ENCODE data around the gene DHRS7.

DHRS7 gene

DNA sequence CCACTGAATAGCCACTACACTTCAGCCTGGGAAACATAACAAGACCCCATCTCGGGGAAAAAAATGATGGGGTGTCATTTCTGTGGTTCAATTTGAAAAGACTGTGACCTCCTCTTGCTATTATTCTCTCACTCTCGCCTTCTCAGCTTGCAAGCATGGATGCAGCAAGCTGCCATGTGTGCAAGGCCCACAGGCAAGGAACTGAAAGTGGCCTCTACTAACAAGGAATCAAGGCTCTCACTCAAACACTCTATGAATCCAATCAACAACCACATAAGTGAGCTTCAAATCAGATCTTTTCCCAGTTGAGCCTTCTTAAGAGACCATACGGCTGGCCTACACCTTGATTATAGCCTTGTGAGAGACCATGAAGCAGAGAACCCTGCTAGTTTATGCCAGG lies 17.9 kb upstream of the DHRS7 start:
- H3K27me3 ChIP-seq (replicated peaks) = no peaks in the 10 kb centered on the region
- DNase-seq = no peak
- TF ChIP-seq, protein P1, sequence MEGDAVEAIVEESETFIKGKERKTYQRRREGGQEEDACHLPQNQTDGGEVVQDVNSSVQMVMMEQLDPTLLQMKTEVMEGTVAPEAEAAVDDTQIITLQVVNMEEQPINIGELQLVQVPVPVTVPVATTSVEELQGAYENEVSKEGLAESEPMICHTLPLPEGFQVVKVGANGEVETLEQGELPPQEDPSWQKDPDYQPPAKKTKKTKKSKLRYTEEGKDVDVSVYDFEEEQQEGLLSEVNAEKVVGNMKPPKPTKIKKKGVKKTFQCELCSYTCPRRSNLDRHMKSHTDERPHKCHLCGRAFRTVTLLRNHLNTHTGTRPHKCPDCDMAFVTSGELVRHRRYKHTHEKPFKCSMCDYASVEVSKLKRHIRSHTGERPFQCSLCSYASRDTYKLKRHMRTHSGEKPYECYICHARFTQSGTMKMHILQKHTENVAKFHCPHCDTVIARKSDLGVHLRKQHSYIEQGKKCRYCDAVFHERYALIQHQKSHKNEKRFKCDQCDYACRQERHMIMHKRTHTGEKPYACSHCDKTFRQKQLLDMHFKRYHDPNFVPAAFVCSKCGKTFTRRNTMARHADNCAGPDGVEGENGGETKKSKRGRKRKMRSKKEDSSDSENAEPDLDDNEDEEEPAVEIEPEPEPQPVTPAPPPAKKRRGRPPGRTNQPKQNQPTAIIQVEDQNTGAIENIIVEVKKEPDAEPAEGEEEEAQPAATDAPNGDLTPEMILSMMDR (IDR thresholded peaks at IDR 0.05; ENCODE audit: low read depth, low read length, missing control alignments) = no peak
- no peak overlapping the region for H3K4me3 ChIP-seq (ENCODE audit: low read depth, low read length)
- H3K36me3 ChIP-seq (replicated peaks) = no peaks in the 10 kb centered on the region
- no peak overlapping the region for H3K27ac ChIP-seq
- in situ Hi-C loops (cut with HindIII; ENCODE audit: low pct_ligation_motif_present, low sequenced_read_pairs) = no loop called here

DNA sequence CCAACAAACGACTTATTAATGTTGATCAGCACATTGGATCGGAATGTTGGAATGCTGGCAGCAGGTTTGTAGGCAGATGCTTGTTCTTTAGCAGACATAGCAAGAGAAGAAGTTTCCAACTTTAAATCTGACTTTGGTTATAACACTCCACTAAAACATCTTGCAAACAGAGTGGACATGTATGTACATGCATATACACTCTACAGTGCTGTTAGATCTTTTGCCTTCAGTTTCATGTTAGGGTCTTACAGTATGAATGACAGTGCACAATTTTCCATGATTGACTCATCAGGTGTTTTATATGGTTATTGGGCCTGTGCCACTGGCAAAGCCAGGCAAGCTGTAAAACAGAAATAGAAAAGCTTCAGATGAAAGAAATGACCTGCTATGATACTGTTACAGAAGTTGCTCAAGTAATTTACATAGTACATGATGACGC lies 14.3 kb upstream of the DHRS7 start:
- Histone ChIP-seq H3K27me3 (replicated peaks) (no peaks in the 10 kb centered on the region), H3K36me3 (replicated peaks) (no peaks in the 10 kb centered on the region), H3K27ac (no peak overlapping the region), H3K4me3 (ENCODE audit: low read depth, low read length) (no peak overlapping the region)
- DNase-seq = no peak
- in situ Hi-C loops (cut with HindIII; ENCODE audit: low pct_ligation_motif_present, low sequenced_read_pairs) = no loop called here
- TF ChIP-seq, protein P1 (IDR thresholded peaks at IDR 0.05; ENCODE audit: low read depth, low read length, missing control alignments) = no peak

DNA sequence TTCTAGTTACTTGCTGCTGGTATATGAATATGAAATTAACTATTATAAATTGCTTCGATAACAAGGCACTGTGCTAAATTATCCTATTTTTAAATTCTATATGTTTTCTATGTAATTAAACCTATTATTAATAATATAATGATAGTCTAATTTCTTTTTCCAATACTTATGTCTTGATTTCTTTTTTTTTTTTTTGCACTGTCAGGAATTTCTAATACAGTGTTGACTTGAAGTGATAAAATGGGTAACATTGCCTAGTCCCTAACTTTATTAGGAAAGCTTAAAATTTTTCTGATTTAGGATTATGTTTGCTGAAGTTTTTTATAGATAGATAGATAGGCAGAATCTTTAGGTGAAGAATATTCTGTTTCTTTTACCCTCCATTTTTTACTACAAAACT lies 13.6 kb upstream of the DHRS7 start:
- Histone ChIP-seq H3K27ac (no peak overlapping the region), H3K36me3 (replicated peaks) (no peaks in the 10 kb centered on the region), H3K27me3 (replicated peaks) (no peaks in the 10 kb centered on the region), H3K4me3 (ENCODE audit: low read depth, low read length) (no peak overlapping the region)
- DNase-seq = no peak
- in situ Hi-C loops (cut with HindIII; ENCODE audit: low pct_ligation_motif_present, low sequenced_read_pairs) = no loop called here
- TF ChIP-seq, protein P1 (IDR thresholded peaks at IDR 0.05; ENCODE audit: low read depth, low read length, missing control alignments) = no peak

DNA sequence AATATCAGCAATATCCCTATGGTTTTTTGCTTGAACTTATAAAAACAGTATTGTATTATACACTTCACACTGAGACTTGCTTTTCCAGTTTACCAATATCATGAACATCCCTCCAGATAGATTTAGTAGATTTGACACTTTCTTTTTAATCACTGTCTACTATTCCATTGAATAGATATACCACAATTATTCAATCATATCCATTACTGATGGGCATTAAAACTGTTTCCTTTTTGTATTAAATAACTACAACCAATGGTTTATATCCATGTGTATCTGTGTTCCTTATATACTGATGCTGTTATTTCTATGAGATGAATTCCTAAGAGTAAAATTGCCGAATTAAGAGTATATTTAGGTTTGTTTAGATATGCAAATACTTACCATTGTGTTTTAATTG lies 13.0 kb upstream of the DHRS7 start:
- in situ Hi-C loops (cut with HindIII; ENCODE audit: low pct_ligation_motif_present, low sequenced_read_pairs) = no loop called here
- no peak for DNase-seq
- H3K4me3 ChIP-seq (ENCODE audit: low read depth, low read length) = no peak overlapping the region
- H3K27ac ChIP-seq = no peak overlapping the region
- H3K27me3 ChIP-seq (replicated peaks) = no peaks in the 10 kb centered on the region
- TF ChIP-seq, protein P1 (IDR thresholded peaks at IDR 0.05; ENCODE audit: low read depth, low read length, missing control alignments) = no peak
- no peaks in the 10 kb centered on the region for H3K36me3 ChIP-seq (replicated peaks)

DNA sequence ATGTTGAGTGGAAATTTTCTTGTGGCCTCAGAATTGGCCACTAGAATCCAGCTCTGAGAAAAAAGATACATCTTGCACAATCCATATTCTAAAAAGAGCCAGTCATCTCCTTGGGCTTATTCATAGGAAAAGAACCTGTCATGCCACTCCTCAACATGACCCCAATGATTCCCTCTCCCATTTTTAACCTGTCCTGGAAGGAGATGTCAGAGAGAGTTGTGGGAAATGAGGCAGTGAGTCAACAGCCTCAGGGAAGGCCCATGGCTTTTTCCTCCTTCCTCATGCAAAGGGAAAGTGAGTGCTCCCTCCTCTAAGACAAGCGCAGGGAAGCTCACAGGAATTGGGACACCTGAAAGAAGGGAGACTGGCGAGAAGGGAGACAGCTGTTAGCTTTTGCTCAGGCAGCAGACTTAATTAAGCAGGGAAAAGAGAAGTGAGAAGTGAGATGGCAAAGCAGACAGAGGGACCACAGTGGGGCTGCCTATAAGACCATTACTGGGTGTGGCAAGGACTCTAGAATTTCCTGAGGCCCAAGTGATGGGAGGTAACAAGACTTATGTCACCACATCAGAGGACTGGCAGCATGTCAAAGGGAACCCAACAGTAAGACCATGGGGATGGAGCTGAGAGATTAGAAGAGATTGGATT lies 10.2 kb upstream of the DHRS7 start:
- no peak for DNase-seq
- in situ Hi-C loops (cut with HindIII; ENCODE audit: low pct_ligation_motif_present, low sequenced_read_pairs) = no loop called here
- no peaks in the 10 kb centered on the region for H3K36me3 ChIP-seq (replicated peaks)
- no peaks in the 10 kb centered on the region for H3K27me3 ChIP-seq (replicated peaks)
- H3K27ac ChIP-seq = no peak overlapping the region
- TF ChIP-seq, protein P1 (IDR thresholded peaks at IDR 0.05; ENCODE audit: low read depth, low read length, missing control alignments) = no peak
- H3K4me3 ChIP-seq (ENCODE audit: low read depth, low read length) = no peak overlapping the region

Data from brain microvascular endothelial cell (primary cell).